GM19328 (cell line): ENCODE results near the gene TSKU.
"Not testable (repeated sequence)": the region's sequence is repeated elsewhere in the genome, so short reads cannot be mapped to it uniquely, and the experiment has no call there.

Experiments
- ATAC-seq: cut with Tn5 transposase; IDR thresholded peaks from one replicate; pipeline ENCODE4 v1.9.1; 2021; ENCODE audit warnings: mild to moderate bottlenecking, moderate library complexity; ENCODE audit not compliant: unreplicated experiment

TSKU gene, protein sequence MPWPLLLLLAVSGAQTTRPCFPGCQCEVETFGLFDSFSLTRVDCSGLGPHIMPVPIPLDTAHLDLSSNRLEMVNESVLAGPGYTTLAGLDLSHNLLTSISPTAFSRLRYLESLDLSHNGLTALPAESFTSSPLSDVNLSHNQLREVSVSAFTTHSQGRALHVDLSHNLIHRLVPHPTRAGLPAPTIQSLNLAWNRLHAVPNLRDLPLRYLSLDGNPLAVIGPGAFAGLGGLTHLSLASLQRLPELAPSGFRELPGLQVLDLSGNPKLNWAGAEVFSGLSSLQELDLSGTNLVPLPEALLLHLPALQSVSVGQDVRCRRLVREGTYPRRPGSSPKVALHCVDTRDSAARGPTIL

DNA sequence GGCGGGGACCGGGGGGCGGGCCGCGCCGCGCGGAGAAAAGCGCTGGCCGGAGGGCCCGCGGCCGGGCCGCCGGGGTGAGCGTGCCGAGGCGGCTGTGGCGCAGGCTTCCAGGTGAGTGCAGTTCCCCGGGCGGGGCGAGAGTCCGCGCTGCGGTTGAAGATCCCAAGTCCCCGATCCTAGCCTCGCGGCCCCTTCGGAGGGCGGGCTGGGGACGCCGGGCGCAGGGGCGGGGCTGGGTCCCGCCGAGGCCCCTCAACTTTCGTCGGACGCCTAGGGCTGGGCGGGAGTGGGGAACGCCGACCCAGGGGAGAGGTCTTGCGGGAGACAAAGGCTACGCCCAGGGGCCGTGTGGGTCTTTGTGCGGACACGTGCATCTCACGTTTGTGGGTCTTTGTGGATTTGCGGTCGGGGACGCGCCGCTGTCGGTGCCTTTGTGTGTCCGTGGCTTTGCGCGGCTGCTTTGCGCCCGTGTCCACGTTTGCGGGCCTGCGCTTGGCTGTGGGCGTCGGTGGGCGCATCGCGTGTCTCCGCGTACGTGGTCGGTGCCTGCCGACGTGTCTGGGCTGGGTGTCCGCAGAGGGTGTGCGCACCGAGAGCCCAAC lies at the start of gene TSKU:
TSKU (plus strand) TSS at position 63 of the 602 bp plus-strand sequence. CDS start 12,261 bp downstream, outside the sequence.
- ATAC-seq = no peak

DNA sequence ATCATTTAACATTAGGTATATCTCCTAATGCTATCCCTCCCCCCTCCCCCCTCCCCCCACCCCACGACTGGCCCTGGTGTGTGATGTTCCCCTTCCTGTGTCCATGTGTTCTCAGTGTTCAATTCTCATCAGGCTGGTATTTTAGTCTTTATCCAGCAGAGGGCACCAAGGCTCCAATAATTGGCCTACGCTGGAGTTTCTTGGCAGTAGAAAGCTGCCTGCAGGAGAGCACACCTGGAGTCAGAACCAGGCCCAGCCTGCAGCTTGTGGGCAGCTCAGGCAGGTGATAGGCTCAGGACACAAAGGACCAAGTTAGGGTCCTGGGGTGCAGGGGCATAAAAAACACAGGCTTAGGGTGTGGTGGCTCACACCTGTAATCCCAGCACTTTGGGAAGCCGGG lies 49.2 kb upstream of the TSKU start:
- not testable (repeated sequence) for ATAC-seq

DNA sequence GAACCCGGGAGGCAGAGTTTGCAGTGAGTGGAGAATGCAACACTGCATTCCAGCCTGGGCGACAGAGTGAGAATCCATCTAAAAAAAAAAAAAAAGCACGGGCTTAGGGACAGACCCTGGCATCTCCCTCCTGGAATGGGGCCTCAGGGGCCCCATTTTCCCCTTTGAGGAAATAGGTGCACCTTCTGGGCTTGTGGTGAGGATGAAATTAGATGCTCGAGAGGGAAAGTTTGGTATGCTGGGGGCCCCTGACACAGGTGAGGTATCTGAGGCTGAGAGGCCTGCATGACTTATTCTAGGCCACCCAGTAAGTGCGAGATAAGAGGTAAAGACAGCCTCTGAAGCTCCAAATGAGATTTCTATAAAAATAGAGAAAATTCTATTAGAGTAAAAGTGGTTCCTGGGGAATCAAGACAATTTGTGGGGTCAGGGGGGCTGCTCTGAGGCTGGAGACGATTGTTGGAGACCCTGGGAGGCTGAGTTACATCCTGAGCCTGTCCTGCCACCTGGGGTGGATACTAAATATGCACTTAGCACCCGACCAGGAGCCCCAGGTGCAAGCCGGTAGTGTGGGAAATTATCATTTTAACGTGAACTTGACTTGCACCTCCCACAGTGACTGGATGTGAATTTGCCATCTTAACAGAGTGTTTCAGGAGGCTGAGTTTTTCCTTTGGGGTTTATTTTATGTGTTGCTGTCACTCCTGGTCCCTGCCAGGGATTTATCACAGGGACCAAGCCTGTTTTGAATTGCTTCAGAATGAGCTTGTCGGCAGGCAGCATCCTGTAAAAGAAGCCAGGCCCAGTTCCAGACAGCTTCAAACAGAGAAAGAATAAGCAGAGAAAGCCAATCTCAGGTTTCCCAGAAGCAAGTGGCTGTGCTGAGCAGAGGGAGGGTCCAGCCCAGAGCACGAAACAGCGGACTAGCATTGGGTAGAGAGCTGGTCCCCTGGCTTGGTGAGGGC lies 48.4 kb upstream of the TSKU start:
- ATAC-seq = no peak

DNA sequence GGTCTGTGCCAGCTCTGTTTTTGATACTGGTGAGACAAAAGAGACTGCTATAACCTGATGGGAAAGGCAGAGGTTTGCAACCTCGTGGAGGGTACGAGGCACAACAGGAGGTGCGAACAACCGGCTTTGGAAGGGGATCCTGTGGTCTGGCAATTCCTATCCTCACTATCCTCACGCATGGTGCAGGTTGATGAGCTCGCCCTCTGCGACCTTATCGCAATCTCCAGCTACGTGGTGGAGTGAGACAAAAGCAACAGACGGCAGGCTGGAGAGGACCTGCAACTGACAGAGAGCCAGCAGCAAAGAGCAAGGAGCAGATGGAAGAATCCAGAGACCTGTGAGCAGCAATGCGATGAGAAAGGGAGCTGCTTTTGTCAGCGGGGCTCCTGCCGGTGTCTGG lies 47.3 kb upstream of the TSKU start:
- ATAC-seq = no peak

DNA sequence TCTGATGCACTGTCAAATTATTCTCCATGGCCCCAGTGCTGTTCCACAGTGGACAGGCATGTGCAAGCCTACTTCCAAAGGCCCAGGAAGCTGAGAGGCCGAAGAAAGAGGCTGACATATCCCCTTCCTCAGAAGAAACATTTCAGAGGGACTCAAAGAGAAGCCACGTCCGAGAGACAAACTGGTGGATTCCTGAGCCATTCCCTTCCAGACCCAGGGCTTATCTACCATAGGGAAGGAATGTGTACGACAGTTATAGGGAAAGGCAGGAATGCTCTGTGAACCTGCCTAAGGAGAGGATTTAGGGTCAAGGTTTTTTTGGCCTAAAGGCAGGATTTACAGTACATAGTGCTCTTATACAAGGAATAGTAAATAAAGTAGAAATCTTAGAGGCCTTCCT lies 46.9 kb upstream of the TSKU start:
- ATAC-seq = no peak

DNA sequence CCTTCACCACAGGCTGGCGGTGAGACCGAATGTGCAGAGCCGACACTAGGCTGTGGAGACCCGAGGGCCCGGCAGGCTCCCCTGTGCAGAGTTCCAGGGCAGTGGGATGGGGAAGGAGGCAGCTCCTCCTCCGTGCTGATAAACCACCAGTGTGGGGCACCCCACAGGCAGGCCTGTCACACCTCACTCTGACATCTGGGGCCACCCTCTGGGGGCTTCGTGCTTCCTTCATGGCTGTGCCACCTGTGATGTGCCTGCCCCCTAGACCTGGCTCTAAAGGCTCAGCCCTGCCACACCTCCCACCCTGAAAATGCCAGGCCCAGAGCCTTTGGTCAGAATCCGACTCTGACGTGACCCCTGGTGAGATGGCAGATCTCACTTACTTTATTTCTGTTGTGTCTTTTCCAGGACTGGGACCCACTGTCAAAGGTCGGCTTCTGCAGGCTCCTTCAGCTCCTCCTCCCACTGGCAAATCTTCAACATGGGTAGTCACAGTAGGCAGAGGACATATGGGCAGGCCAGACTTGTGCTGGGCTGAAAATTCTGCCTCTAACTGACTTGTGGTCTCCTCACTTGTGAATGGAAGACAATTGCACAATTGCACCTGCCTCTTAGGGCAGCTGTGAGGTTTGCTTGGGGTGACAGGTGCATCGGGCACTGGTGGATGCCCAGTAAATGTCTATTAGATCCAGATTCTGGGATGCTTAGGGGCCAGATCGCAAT lies 46.2 kb upstream of the TSKU start:
- no peak for ATAC-seq

DNA sequence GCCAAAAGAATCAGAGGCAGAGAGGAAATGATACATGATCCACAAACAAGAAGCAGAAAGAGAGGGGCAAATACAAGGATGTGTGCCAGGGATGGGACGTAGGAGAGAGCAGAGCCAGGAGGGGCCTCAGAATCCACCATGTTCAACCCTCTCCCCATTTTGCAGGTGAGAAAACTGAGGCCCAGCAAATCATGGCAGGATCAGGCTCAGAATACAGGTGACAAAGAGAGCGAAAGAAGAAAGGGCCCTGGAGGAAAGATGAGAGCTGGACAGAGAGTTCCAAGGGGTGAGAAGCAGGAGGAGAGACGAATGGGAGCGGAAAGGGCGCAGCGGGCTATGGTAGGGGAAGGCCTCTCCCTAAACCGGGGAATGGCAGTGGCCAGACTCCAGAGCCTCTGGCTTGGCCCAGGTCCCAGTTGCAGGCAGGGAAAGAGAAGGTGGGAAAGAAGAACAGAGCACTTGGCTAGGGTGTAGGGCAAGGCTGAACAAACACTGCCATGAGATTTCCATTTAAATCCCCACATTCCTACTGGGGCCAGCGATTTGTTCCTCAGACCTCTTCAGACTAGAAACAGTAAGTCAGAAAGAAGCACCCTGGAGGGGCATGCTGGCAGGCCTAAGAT lies 44.4 kb upstream of the TSKU start:
- ATAC-seq = no peak

DNA sequence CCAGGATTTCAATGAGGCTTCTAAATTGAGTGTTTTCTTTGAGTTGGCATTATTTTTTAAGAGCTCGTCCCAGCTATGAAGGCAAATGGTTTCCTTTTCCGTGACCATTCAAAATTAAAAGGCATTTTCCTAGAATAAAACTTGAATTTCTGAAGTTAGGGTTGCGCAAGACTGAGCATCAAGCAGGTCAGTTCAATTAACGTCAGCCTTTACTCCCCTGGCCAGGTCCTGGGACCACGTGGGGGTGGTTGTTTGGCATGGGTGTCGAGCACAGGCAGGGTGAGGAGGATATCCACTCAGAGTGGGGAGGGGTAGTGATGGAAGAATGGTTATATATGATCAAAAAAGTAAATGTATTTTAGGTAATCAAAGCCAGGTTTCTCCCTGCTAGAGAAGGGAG lies 43.4 kb upstream of the TSKU start:
- ATAC-seq = no peak

DNA sequence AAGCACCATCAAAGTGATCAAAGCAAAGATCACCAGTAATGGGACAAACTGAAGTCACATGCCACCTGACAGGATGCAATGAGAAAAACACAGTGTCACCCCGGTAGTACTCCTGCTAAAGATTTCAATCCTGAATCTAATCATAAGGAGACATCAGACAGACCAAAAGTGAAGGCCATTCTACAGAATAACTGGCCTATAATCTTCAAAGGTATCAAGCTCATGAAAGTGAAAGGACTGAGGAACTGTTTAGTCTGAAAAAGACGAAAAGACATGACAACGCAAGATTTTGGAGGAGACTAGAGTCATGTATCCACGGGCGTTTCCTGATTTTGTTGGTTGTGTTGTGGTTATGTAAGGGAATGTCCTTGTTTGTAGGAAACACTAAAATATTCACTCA lies 42.4 kb upstream of the TSKU start:
- no peak for ATAC-seq

DNA sequence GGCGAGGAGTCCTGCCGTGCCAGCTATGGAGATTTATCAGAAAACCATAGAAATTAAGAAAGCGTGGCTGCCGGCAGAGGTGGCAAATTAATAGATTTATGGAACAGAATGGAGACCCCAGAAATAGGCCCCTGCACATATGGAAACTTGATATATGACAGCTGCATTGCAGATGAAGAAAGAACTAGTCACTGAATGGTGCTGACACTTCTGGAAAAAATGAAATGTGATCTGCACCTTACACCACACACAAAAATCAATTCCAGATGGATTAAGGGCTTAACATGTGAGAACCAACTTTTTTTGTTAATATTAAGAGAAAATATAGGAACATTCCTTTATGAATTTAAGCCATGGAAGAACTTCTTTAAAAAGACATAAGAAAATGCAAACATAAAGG lies 40.3 kb upstream of the TSKU start:
- no peak for ATAC-seq

DNA sequence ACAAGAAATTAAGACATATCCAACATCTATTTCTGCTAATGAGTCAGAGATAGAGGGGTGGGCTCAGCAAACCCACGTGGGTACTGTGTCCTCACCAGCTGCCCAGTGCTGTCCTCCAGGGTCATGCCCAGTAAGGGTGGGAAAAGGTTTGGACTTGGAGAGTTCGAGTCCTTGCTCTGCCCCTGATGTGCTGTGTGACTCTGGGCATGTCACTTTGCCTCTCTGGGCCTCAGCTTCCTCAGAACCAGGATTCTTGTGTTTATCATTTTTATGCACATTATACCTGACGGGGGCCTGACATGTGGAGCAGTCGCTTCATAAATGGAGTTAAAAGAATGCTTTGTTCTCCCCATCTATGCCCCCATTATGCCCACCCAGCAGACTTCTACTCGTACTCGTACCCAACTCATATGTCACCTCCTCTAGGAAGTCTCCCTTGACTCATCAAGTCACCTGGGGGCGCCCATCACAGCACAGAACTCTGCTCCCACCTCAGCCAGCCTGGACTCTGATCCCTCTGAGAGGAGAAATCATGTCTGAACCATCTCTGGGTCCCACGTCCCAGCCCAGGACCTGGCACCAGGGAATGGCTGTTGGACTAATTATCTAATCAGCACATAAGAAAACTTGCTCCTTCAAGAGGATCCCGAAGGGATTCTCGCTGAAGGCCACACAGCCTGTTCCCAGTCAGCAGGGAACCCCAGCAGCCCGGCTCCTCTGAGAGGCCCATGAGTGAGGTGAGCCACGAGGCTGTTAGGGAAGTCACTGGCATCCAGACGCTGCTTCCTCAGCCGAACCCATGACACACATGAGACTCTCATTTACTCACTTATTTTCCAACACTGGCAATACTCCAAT lies 38.7 kb upstream of the TSKU start:
- no peak for ATAC-seq

DNA sequence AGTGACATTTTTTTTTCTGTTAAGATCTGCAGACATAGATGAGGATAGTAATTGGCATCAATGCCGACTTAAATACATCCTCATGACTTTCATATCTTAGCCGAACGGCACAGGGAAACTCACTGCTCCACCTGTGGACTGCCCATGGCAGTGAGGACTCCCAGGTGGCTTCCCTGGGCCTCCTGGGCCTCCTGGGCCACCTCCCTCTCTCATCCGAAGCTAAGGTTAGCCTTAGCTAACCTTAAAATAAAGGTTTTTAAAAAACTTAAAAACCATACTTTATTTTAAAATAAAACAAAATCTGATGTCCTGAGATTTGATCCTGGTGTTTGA lies 38.1 kb upstream of the TSKU start:
- no peak for ATAC-seq

DNA sequence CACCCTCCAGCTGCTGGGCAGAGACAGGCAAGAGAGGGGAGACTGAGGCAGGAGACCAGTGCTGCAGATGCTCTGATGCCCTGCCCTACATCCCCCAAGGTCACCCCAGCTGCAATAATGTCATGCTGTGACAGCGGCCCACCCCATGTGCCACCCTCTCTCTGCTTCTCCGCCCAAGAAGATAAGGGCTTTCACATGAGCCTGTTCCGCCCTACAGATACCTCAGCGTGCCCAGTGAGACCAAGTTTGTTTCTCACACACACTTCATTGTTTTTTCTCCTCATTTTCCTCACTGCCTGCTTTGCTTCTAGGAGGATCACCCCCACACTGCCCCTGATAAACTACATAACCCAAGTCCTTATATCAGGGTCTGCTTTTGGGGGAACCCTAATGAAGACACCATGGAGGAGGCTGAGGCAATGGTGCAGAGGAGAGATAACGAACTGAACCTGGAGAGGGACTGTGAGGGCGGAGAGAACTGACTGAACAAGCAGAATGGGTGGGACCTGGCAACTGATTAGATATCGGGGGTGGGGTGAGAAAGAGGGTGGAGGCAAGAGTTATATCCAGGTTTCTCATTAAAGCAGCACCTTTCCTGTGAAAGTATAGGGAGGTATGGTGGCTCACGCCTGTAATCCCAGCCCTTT lies 37.5 kb upstream of the TSKU start:
- no peak for ATAC-seq

DNA sequence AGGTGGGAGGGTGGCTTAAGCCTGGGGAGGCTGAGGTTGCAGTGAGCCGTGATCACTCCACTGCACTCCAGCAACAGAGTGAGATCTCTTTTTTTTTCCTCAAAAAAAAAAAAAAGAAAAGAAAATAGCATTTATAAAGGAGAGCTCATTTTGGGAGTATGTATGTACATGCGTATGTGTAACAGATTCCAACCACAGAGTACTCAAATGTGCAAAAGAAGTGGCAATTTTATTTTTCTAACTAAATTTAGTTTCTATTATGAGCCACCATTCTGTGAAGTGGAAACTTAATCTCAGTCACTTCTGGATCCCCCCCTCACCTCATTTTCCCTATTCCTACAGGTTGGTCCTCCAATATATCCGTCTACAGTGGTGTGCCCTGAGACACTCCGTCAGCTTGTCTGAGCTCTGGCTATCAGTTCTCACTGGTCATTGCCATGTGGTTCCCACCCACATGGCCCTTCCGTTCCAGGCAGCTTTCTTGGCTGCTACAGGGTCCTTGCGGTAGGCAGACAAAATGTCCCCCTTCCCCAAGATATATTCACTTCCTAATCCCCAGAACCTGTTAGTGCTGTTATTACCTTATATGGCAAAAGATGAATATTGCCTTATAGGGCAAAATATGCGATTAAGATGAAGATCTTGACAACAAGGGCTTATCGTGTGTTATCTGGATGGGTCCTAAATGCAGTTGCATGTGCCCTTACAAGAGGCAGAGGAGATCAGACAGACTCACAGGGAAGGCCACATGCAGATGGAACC lies 35.8 kb upstream of the TSKU start:
- no peak for ATAC-seq

DNA sequence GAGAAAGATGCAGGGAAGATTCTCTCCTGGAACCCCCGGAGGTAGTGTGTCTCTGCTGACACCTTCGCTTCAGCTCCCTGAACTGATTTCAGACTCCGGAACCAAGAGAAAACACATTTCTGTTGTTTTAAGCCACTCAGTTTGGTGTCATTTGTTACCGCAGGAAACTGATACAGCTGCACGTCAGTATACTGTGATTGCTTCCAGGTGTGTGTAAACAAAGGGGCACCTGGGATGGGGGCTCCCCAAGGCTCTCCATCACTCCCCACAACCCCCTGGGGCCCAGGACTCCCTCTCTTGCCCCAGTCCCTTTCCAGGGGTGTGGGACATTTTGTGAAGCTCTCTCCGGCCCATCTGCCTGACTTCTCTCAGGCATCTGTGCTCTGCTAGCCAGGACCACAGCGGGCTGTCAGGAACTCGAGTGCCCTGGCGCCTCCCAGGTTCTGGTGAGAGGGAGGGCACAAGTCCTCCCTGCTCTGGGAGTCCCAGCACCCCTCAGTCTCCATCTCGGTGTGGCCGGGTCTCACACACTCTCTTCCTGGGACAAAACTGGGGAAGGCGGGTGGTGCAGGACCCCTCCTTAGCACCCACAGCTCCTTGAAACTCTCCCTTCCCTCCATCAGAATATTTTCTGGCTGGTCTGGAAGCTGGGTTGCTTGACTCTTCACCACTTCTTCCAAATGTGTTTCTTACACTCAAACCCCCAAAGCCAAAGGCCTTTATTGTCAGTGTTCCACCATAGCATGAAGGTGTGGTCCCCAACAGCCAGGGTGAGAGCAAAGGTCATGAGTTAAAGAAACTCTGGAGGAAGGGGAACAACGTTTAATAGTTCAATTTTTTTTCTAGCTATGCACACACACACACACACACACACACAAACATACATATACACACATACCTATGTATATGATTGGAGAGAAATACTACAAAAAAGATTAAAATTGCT lies 35.0 kb upstream of the TSKU start:
- no peak for ATAC-seq

DNA sequence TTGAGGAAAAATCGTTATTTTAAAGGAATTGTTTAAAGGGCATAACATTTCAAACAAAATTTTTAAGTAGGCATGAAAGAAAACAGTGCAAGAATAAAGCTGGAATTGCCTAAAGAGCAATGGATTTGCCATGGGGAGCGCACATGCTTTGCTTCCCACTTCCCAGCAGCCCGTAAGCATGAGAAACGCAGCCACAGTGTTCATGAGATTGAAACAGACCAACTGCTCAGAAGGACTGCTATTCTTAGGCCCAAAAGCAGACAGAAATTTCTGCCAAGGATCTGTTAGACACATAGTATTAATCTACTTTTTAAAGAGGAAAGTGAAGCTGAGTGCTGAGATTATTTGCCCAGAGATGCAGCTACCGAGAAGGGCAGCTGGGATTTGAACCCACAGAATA lies 34.2 kb upstream of the TSKU start:
- ATAC-seq = no peak

DNA sequence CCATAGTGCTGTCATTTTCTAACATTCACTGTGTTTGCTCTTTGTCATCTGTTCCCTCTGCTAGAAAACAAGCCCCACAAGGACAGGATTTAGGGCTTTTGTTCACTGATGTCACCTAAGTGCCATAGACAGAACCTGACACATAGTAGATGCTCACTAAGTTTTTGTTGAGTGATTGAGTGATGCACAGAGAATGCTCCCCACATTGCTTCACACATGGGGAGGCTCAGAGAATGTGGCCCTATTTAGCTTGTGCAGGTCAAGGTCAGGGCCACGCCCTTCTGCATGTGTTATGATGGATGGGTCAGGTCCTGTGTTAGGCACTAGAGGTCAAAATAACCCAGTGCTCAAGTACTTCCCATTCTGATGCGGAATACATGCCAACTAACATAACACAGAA lies 33.1 kb upstream of the TSKU start:
- no peak for ATAC-seq
